ENCODE measurements around the gene FBN2. TPM values are rescaled to one million over a fixed set of nuclear protein-coding genes. Genes with fewer than 3 reads are reported as not detected.

The FBN2 gene
- total RNA-seq, 4 donors from 2014 or later: 5.4 to 14.9 (median 10.1) TPM

- H3K27ac ChIP-seq (replicated peaks in 1 of 4): no peak overlapping the region
- no peaks in the 10 kb centered on the region for H3K27me3 ChIP-seq
- intact Hi-C loops (cut with DNase I): no loop called here
- no peak for DNase-seq (ENCODE audit: extremely low spot score)
- peaks cover 0 to 49% (median 15%) of the 10 kb centered on the region in 4 donors for H3K36me3 ChIP-seq
- no peaks in the 10 kb centered on the region for H3K4me1 ChIP-seq
- 89% methylated on average over 3 of the region's 3 CpGs for WGBS
- peaks cover 0 to 5% (median 0%) of the 10 kb centered on the region in 4 donors for H3K9me3 ChIP-seq
- TF ChIP-seq EP300 (IDR thresholded peaks at IDR 0.05) (no peak), POLR2AphosphoS5 (IDR thresholded peaks at IDR 0.05) (no peak), CTCF (IDR thresholded peaks at IDR 0.05) (no peak), POLR2A (IDR thresholded peaks at IDR 0.05; ENCODE audit: low read depth) (no peak)
- no peak overlapping the region for H3K4me3 ChIP-seq
These were observed 202.7 kb downstream of the FBN2 start for GRCh38 chr5:128335339-128335738.

- intact Hi-C loops (cut with DNase I): no loop called here
- Histone ChIP-seq H3K4me1 (peaks cover 0 to 3% (median under 1%) of the 10 kb centered on the region in 4 donors), H3K27me3 (no peaks in the 10 kb centered on the region), H3K27ac (replicated peaks in 1 of 4) (no peak overlapping the region), H3K4me3 (no peak overlapping the region), H3K9me3 (peaks cover 0 to 5% (median 0%) of the 10 kb centered on the region in 4 donors), H3K36me3 (peaks cover 0 to 47% (median 12%) of the 10 kb centered on the region in 4 donors)
- 84% methylated on average over 9 of the region's 9 CpGs for WGBS
- TF ChIP-seq CTCF (IDR thresholded peaks at IDR 0.05): no peak
- TF ChIP-seq POLR2A (IDR thresholded peaks at IDR 0.05; ENCODE audit: low read depth): no peak
- TF ChIP-seq EP300 (IDR thresholded peaks at IDR 0.05): no peak
- TF ChIP-seq POLR2AphosphoS5 (IDR thresholded peaks at IDR 0.05): no peak
- DNase-seq (ENCODE audit: extremely low spot score): no peak
These were observed 203.9 kb downstream of the FBN2 start for GRCh38 chr5:128334010-128334716.

- no peak for DNase-seq (ENCODE audit: extremely low spot score)
- intact Hi-C loops (cut with DNase I): no loop called here
- Histone ChIP-seq H3K27me3 (no peaks in the 10 kb centered on the region), H3K4me1 (peaks cover 0 to 15% (median 13%) of the 10 kb centered on the region in 4 donors), H3K9me3 (peaks cover 0 to 5% (median 0%) of the 10 kb centered on the region in 4 donors), H3K27ac (replicated peaks in 1 of 4) (no peak overlapping the region), H3K4me3 (no peak overlapping the region), H3K36me3 (peaks cover 0 to 27% (median 2%) of the 10 kb centered on the region in 4 donors)
- 88% methylated on average over 5 of the region's 5 CpGs for WGBS
- TF ChIP-seq POLR2AphosphoS5 (IDR thresholded peaks at IDR 0.05) (no peak), EP300 (IDR thresholded peaks at IDR 0.05) (no peak), POLR2A (IDR thresholded peaks at IDR 0.05; ENCODE audit: low read depth) (no peak), CTCF (IDR thresholded peaks at IDR 0.05) (no peak)
These were observed 206.8 kb downstream of the FBN2 start for GRCh38 chr5:128331261-128331660.

- 70% methylated on average over 3 of the region's 3 CpGs for WGBS
- TF ChIP-seq POLR2AphosphoS5 (IDR thresholded peaks at IDR 0.05) (no peak), EP300 (IDR thresholded peaks at IDR 0.05) (no peak), POLR2A (IDR thresholded peaks at IDR 0.05; ENCODE audit: low read depth) (no peak), CTCF (IDR thresholded peaks at IDR 0.05) (no peak)
- Histone ChIP-seq H3K4me1 (peaks cover 0 to 15% (median 13%) of the 10 kb centered on the region in 4 donors), H3K4me3 (no peak overlapping the region), H3K27me3 (no peaks in the 10 kb centered on the region), H3K36me3 (peaks cover 0 to 12% (median 2%) of the 10 kb centered on the region in 4 donors), H3K27ac (replicated peaks in 1 of 4) (no peak overlapping the region), H3K9me3 (peaks cover 0 to 5% (median 0%) of the 10 kb centered on the region in 4 donors)
- DNase-seq (ENCODE audit: extremely low spot score): no peak
- intact Hi-C loops (cut with DNase I): no loop called here
These were observed 208.6 kb downstream of the FBN2 start for GRCh38 chr5:128329386-128329939.

All from esophagus muscularis mucosa (tissue), 4 donors.